ENCODE data around the gene VANGL1.

GRCh38 chr1:115712911-115713609 lies 71.3 kb downstream of the VANGL1 start:
- no peak for TF ChIP-seq CTCF (IDR thresholded peaks at IDR 0.05)
- no peak for TF ChIP-seq POLR2A (IDR thresholded peaks at IDR 0.05)
